HG02642 (cell line): ENCODE measurements around the gene KLHL7.
"Not testable (repeated sequence)": the region's sequence is repeated elsewhere in the genome, so short reads cannot be mapped to it uniquely, and the experiment has no call there.

Experiments
- ATAC-seq: cut with Tn5 transposase; IDR thresholded peaks from one replicate; pipeline ENCODE4 v1.9.1; 2021; ENCODE audit warnings: mild to moderate bottlenecking; ENCODE audit not compliant: unreplicated experiment, poor library complexity

KLHL7 gene

DNA sequence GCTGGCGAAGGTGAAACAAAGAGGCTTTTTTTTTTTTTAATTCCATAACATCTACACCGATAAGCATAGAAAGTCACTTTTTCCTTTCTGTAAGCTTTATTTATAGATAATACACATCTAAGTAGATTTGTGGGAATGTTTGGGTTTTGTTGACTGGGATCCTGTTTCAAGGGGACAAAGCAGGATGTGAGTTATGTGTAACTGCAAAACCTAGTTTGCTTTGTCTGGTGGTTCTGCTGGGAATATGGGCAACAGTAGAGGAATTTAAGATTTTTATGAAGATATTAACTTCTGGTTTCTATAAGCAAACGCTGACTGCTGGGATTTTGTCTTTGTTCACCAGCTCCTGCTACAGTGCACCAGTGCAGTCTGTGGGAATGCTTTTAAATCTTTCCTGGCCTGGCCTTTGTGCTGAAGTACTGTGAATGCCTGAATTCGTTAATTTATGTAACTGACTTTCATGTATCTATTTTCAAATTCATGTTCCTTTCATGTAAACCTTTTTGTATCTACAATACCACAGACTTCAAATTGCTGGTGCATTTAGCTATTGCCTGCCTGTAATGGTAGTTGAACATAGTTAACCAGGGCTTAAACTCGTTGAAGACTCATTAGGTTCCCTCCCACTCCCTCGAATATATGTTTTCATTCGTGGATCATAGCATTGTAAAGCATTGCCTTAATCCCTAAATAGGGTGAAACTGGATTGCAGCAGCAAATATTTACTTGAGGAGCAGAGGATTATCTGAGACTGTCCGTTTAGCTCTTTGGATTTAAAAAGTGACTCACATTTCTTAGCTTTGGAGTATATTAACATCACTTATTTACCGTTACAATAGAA is 1.5 kb downstream of the KLHL7 start:
- ATAC-seq = no peak

DNA sequence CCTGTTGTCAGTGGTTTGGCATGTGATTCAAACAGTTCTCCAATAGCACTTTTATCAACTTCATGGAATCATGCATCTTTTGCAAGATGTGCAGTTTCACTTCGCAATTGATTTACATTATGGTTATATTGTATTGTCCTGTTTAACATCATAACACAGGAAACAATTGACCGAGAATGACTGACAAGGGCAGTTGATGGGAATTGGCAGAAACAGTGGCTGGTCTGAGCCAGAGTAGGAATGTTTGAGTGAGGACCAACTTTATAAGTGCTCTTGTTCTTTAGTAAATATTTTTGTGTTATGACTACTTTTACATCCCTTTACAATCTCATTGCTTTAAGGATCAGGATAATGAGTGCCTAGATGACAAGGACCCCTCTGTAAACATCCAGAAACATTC is 2.2 kb downstream of the KLHL7 start:
- no peak for ATAC-seq

DNA sequence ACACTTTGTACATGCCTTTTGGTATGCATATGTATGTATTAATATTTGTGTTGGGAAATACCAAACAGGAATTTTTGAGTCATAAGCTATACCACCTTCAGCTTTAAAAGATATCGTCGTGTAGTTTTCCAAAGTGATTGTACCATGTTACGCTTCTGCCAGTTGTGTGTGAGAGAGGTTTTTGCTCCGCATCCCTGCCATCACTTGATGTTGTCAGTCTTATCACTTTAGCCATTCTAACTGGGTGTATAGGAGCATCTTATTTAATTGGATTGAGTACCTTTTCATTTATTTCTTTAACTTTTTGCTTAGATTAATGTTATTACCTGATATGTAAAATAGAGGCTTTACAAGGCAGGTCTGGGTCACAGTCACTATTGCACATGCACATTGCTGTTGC is 3.4 kb downstream of the KLHL7 start:
- no peak for ATAC-seq

DNA sequence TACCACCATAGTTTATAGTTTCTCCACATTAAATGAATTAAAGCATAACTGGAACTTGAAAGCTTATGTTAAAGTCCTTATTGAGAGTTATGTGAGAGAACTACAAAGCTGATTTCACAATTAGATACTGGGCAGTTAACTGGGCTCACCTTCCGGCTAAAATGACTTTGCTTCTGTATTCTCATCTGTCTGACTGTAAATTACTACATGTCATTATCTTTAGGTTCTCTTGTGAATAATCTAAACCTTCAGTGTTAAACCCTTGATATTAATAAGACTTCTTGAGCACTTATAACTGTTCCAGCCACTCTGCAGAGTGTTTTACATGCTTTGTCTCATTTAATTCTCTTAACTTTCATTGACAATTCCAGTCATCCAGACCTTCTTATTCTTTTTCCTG is 3.9 kb downstream of the KLHL7 start:
- ATAC-seq = no peak

DNA sequence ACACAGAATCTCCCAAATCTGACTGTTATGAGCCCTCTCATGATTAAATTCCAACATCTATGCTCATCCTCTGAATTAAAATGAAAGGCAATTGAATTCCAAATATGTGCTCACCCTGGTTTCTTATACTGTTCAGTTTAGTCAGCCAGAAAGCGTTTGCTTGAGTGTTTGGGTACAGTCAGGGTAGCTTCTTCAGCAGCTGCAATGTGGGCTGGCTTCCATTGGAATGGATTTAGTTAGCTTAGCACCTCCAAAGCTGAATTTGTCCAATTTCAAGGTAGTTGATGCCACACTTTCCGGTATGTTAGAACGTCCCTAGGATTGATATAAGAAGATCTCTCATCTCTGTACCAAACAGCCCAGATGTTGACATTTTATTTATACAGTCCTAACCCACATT is 9.3 kb downstream of the KLHL7 start:
- no peak for ATAC-seq

DNA sequence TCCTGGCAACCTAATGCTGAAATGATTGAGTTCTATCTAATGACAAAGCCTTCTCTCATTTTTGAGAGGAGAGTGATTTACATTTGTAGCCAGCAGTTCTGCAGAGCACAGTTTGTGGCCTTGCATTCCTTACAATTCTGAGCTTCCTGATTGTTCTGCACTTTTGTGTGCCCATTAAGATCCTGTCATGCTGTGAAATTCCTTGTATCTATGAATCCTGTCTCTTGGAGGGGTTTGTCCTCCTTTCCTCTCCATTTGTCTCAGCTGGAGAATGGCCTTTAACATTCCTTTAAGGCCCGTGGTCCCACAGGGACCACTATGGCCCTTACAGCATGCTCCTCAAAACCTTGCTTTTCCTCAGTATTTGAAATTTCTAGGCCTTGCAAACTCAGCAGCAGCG is 10.4 kb downstream of the KLHL7 start:
- ATAC-seq = no peak

DNA sequence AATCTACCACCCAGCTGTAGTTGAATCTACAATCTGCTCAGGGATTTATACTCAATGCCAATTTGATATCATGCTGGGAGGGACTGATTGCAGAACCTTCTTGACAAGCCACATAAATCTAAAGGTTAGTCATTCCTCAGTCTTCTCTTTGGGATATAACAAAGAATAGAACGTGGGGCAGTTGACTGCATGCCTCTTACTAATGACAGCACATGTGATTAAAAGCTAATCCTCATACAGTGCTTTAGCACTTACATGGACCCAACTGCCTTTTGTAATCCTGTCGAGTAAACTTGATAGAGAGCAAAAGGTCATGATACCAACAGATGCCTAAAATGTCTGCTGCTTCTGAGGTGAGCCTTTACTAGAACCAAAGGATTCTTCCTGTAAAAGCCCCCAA is 12.3 kb downstream of the KLHL7 start:
- ATAC-seq = no peak

DNA sequence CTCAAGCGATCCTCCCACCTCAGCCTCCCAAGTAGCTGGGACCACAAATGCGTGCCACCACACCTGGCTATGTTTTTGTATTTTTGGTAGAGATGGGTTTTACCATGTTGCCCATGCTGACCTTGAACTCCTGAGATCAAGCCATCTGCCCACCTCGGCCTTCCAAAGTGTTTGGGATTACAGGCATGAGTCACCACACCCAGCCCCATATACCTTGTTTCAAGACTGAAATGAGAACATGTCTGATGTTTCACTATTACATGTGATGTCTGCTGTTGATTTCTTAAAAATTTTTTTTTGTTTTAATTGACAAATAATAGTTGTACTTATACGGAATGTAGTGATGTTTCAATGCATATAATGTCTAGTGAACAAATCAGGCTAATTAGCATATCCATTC is 14.5 kb downstream of the KLHL7 start:
- no peak for ATAC-seq

DNA sequence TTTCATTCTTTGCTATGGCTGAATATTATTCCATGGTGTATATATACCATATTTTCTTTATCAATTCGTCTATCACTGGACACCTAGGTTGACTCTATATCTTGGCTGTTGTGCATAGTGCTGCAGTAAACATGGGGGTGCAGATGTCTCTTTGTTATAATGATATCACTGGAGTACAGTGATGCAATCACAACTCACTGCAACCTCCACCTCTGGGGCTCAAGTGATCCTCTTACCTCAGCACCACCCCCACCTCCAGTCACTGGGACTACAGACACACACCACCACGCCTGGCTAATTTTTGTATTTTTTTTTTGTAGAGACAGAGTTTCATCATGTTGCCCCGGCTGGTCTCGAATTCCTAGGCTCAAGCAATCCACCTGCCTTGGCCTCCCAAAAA is 15.6 kb downstream of the KLHL7 start:
- no peak for ATAC-seq

DNA sequence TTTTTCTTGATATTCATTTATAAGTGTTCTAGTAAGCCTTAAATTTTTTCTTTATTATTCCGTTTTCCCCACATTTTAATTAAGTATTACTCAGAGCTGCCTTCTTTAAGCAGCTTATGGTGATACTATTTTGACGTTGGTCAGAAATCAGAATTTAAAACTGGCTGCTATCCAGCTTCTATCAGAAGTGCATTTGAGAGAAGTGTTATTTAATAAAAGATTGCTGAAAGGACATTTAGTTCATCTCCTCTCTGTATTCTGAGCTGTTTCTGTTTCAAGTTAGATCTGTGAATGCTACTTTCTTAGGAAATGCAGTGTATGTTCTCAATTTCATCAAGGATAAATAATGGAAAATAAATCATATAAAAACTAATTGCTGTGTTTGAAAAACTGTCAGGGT is 17.4 kb downstream of the KLHL7 start:
- no peak for ATAC-seq

DNA sequence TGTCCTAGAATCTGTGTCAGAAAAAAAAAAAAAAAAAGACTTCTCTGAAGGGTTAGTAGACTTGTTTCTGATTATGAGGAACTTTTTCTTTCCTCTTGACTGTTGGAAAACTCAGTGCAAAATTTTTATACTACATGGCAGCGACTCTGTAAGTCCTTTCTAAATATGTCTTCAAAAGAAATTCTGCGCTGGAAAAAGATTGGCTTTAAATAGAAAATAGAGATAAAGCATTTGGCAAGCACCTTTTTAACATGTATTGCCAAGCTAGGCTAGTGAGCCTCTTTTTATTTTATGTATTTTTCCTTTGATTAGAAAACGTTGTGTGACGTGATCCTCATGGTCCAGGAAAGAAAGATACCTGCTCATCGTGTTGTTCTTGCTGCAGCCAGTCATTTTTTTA is 17.9 kb downstream of the KLHL7 start:
- ATAC-seq = no peak

DNA sequence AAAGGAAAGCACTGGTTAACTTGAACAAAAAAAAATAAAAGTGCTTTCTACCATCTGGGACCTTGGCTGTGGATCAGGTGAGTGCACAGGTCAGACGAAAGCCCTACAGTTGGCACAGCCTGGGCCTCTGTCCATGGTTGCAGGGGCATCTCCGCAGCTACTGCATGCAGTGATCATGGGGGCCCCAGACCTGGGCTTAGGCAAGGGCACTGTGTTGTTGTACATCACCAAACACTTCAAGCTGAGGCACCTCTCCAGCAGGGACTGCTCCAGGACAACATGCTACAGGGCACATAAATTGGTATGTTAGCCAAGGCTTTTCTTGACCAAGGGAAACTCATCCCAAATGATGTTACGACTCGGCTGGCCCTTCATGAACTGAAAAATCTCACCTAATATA is 23.5 kb downstream of the KLHL7 start:
- no peak for ATAC-seq

DNA sequence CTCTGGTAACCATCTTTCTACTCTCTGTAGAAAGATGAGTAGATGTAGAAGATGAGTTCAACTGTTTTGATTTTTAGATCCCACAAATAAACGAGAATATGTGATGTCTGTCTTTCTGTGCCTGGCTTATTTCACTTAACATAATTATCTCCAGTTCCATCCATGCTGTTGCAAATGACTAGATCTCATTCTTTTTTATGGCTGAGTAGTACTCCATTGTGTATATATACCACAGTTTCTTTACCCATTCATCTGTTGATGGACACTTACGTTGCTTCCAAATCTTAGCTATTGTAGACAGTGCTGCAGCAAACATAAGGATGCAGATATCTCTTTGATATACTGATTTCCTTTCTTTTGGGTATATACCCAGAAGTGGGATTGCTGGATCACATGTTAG is 26.2 kb downstream of the KLHL7 start:
- ATAC-seq = not testable (repeated sequence)

DNA sequence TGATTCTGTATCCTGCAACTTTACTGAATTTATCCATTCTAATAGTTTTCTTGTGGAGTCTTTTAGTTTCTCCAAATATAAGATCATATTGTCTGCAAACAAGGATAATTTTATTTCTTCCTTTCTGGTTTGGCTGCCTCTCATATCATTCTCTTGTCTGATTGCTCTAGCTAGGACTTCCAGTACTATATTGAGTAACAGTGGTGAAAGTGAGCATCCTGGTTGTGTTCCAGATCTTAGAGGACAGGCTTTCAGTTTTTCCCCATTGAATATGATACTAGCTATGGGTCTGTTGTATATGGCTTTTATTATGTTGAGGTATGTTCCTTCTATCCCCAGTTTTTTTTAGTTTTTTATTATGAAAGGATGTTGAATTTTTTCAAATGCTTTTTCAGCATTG is 28.2 kb downstream of the KLHL7 start:
- no peak for ATAC-seq

DNA sequence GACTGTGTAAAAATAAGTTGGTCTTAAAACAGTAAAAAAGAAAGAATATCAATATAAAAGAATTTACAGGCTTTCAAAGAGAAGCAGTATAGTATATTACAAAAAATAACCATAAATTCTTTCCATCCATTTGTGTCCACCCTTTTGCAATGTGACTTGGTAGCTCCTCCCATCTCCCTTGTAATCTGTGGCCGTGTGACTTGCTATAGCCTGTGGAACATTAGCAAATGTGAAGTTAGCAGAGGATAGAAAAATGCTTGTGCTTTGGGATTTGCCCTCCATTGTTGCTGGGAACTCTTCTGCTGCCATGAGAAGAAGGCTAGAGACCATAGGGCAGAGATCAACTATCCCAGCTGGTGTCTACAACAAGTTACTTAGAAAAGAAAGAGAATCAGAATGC is 30.2 kb downstream of the KLHL7 start:
- no peak for ATAC-seq

DNA sequence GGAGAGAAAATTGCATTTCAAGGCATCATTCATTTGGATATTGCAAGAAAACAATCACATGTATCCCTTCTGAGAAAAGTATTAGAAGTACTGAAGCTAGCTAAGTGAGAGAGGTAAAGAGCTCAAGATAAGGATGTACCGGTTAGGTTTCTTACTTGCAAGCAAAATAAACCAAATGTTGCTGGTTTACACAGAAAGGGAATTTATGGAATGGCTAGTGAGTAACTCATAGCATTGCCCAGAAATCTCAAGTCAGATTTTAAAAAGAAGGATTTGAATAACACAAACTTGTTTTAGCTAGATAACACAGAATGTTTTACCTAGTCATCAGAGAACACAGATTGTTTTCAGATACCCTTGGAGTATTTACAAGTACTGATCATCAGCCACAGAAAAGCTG is 30.6 kb downstream of the KLHL7 start:
- ATAC-seq = no peak

DNA sequence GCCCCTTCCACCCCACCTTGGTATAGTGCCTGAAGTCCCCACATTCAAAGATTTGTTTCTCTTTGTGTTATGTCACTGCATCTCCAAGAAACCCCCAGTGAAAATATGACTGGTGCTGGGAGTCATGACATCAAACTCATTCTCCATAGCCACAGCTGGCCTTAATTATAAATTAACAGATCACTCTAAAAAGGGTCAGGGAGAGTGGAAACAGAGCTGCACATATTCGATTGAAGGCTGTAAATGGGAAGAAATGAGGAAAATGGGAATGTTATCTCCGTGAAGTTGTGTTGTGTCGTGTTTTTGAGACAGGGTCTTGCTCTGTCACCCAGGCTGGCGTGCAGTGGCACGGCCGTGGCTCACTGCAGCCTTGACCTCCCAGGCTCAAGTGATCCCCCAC is 52.1 kb downstream of the KLHL7 start:
- ATAC-seq = no peak

DNA sequence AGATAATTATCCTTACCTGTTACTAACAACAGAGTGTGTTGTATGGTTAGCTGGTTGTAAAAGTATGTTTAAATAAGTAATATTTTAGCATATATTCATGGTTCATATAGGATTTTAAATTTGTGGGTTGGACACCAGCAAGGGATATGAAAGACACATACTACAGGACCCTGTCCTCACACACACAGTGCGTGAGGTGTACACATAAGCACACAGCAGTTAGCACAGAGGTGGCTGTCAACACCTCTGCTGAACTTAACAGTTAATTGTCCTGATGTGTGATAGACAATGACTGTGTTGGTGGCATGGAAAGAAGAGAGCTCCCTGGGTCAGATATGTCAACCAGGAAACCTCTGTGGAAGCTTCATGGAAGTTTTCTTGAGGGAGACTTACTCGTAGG is 53.0 kb downstream of the KLHL7 start:
- no peak for ATAC-seq

DNA sequence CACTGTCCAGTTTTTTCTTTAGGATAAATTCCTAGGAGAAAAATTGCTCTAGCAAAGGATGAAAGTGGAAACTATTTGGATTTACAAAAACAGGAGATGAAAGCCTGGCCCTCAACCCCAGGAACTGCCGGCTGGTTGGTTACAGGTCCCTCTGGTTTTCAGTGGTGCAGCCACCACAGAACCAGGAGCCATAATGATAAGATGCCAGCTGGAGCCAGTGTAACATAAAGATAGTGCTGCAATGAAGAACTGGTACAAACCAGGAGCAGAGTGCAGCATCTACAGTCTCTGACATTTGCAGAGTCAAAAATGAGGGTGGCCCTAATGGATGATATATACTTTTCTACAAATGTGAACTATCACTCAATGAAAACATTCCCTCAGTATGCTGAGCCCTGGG is 55.9 kb downstream of the KLHL7 start:
- no peak for ATAC-seq

DNA sequence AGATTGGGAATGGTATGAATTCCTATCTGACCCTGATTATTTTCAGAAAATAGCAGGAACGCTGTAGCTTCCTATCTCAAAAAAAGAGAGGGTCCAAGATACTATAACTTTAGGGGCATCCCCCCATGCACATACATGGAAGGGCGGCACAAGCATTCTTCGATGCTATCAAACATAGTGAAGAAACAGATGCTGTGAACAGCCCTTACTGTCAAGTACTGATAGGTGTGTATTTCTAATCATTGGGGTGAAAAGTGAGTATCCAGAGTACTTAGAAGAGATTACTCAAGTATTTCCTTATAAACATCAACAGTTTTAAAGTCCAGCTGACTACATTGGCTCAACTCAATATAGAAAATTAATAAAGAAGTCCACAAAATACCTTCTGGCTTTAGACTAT is 59.3 kb downstream of the KLHL7 start:
- no peak for ATAC-seq

DNA sequence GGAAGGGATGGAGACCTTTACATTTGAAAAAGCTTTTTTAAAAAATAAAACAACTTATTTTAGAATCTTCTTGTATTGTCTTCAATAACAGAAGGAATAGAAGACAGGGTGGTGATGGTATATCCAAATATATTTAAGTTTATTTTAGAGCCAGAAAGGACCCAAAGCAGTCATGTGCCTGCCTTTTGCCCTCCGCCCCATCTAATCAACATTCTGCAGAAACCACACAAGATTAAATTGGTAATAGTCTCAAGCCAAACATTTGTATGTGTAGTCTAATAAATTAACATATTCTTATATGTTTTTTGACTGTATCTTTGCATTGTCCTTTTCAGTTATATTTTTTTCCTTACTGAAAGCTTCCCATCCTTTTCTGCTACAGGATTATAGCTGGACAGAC is 59.7 kb downstream of the KLHL7 start:
- ATAC-seq = no peak

DNA sequence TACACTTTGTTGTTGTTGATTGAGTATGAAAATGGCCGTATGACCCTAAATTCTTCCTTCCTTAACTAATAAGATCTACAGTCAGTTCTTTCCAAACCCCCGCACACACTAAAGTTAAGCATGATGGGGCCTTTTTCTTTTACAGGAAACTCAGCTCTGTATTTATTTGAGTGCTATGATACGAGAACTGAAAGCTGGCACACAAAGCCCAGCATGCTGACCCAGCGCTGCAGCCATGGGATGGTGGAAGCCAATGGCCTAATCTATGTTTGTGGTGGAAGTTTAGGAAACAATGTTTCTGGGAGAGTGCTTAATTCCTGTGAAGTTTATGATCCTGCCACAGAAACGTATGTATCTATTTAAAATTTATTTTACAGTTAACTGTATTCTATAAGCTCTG is 62.1 kb downstream of the KLHL7 start:
- ATAC-seq = no peak
